ENCODE data around the gene KANK4. TPM values are rescaled to one million over a fixed set of nuclear protein-coding genes. Genes with fewer than 3 reads are reported as not detected.

The KANK4 gene
- polyA plus RNA-seq, 3 donors, result not detected

DNA sequence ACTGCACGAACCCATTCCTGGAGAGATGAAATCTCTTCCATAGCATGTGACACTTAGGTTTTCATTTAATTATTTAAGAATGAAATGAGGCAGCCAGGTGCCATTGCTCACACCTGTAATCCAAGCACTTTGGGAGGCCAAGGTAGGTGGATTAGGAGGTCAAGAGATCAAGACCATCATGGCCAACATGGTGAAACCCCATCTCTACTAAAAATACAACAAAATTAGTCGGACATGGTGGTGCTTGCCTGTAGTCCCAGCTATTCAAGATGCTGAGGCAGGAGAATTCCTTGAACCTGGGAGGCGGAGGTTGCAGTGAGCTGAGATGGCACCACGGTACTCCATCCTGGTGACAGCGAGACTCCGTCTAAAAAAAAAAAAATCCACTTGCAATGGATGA, 106.8 kb downstream of the KANK4 start:
- Mint-ChIP-seq H3K4me3 (no peak overlapping the region), H3K27ac (no peak overlapping the region), H3K36me3 (peaks cover 0 to 2% of the 10 kb centered on the region in 2 donors), H3K27me3 (ENCODE audit: low read depth in 3 of 3) (peaks cover 0 to 5% (median 2%) of the 10 kb centered on the region in 3 donors), H3K9me3 (peaks cover 13 to 40% (median 27%) of the 10 kb centered on the region in 7 donors), H3K4me1 (peaks cover 26% of the 10 kb centered on the region)
- Histone ChIP-seq H2AFZ (ENCODE audit: insufficient read depth, low read depth, low read length, poor library complexity, severe bottlenecking) (no peak overlapping the region), H3K9ac (ENCODE audit: insufficient read depth, low read length, poor library complexity, severe bottlenecking) (no peak overlapping the region), H3K4me3 (replicated peaks in 1 of 3; ENCODE audit: low read depth in 2 of 3, low read length in 3 of 3) (no peak overlapping the region), H3K79me2 (ENCODE audit: insufficient read depth, low read length) (no peaks in the 10 kb centered on the region), H4K20me1 (ENCODE audit: insufficient read depth, low read length) (no peaks in the 10 kb centered on the region), H3K36me3 (replicated peaks in 1 of 2; ENCODE audit: control insufficient read depth in 1 of 2, insufficient read depth in 2 of 2, low read length in 2 of 2) (no peaks in the 10 kb centered on the region), H3K9me3 (replicated peaks in 1 of 2; ENCODE audit: control insufficient read depth in 1 of 2, insufficient read depth in 1 of 2, low read length in 2 of 2) (peaks cover 6 to 7% of the 10 kb centered on the region in 2 donors), H3K27me3 (ENCODE audit: control insufficient read depth in 2 of 2, insufficient read depth in 2 of 2, low read length in 2 of 2) (no peaks in the 10 kb centered on the region), H3K4me2 (replicated peaks; ENCODE audit: extremely low read depth, low read length, poor library complexity, severe bottlenecking) (no peak overlapping the region), H3K4me1 (ENCODE audit: control insufficient read depth in 1 of 2, insufficient read depth in 2 of 2, low read length in 2 of 2) (peaks cover 3 to 25% of the 10 kb centered on the region in 2 donors), H3K27ac (ENCODE audit: low read depth in 1 of 2, low read length in 2 of 2) (no peak overlapping the region)
- WGBS (ENCODE audit: insufficient coverage), result 100% methylated on average over 1 of the region's 6 CpGs
- no peak for DNase-seq
- intact Hi-C loops (cut with micrococcal nuclease), result no loop called here
- TF ChIP-seq, protein P1, sequence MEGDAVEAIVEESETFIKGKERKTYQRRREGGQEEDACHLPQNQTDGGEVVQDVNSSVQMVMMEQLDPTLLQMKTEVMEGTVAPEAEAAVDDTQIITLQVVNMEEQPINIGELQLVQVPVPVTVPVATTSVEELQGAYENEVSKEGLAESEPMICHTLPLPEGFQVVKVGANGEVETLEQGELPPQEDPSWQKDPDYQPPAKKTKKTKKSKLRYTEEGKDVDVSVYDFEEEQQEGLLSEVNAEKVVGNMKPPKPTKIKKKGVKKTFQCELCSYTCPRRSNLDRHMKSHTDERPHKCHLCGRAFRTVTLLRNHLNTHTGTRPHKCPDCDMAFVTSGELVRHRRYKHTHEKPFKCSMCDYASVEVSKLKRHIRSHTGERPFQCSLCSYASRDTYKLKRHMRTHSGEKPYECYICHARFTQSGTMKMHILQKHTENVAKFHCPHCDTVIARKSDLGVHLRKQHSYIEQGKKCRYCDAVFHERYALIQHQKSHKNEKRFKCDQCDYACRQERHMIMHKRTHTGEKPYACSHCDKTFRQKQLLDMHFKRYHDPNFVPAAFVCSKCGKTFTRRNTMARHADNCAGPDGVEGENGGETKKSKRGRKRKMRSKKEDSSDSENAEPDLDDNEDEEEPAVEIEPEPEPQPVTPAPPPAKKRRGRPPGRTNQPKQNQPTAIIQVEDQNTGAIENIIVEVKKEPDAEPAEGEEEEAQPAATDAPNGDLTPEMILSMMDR (IDR thresholded peaks at IDR 0.05), result no peak

DNA sequence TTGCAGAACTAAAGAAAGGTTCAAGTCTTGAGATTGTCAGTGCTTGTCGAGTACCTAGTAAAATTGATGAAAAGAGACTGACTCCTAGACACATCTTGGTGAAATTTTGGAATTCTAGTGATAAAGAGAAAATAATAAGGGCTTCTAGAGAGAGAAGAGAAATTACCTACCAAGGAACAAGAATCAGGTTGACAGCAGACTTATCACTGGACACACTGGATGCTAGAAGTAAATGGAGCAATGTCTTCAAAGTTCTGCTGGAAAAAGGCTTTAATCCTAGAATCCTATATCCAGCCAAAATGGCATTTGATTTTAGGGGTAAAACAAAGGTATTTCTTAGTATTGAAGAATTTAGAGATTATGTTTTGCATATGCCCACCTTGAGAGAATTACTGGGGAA, 108.3 kb downstream of the KANK4 start:
- peaks cover 6 to 7% of the 10 kb centered on the region in 2 donors for H3K9me3 ChIP-seq (replicated peaks in 1 of 2; ENCODE audit: control insufficient read depth in 1 of 2, insufficient read depth in 1 of 2, low read length in 2 of 2)
- H3K4me1 Mint-ChIP-seq, result peaks cover 24% of the 10 kb centered on the region
- WGBS (ENCODE audit: insufficient coverage), result no CpG with 5 or more reads among the region's 1 CpG

More for the DNA sequence above, 108.3 kb downstream of the KANK4 start:
- H3K4me3 Mint-ChIP-seq, result no peak overlapping the region
- H3K27ac Mint-ChIP-seq, result peak overlapping the region in 4 of 7 donors; percentile 73 to 89 (median 82)
- no peak overlapping the region for H3K4me2 ChIP-seq (replicated peaks; ENCODE audit: extremely low read depth, low read length, poor library complexity, severe bottlenecking)
- no peak for DNase-seq
- peaks cover 0 to 3% of the 10 kb centered on the region in 2 donors for H3K36me3 Mint-ChIP-seq
- TF ChIP-seq, protein P1 (IDR thresholded peaks at IDR 0.05), result no peak
- no peaks in the 10 kb centered on the region for H3K27me3 ChIP-seq (ENCODE audit: control insufficient read depth in 2 of 2, insufficient read depth in 2 of 2, low read length in 2 of 2)
- H4K20me1 ChIP-seq (ENCODE audit: insufficient read depth, low read length), result no peaks in the 10 kb centered on the region
- intact Hi-C loops (cut with micrococcal nuclease), result no loop called here
- peaks cover 13 to 39% (median 29%) of the 10 kb centered on the region in 7 donors for H3K9me3 Mint-ChIP-seq
- H3K4me3 ChIP-seq (replicated peaks in 1 of 3; ENCODE audit: low read depth in 2 of 3, low read length in 3 of 3), result no peak overlapping the region
- H3K27me3 Mint-ChIP-seq (ENCODE audit: low read depth in 3 of 3), result peaks cover 0 to 5% (median 2%) of the 10 kb centered on the region in 3 donors
- no peak overlapping the region for H2AFZ ChIP-seq (ENCODE audit: insufficient read depth, low read depth, low read length, poor library complexity, severe bottlenecking)
- H3K36me3 ChIP-seq (replicated peaks in 1 of 2; ENCODE audit: control insufficient read depth in 1 of 2, insufficient read depth in 2 of 2, low read length in 2 of 2), result no peaks in the 10 kb centered on the region
- no peaks in the 10 kb centered on the region for H3K79me2 ChIP-seq (ENCODE audit: insufficient read depth, low read length)
- H3K27ac ChIP-seq (ENCODE audit: low read depth in 1 of 2, low read length in 2 of 2), result peak overlapping the region in 1 of 2 donors; percentile 66
- H3K9ac ChIP-seq (ENCODE audit: insufficient read depth, low read length, poor library complexity, severe bottlenecking), result no peak overlapping the region
- H3K4me1 ChIP-seq (ENCODE audit: control insufficient read depth in 1 of 2, insufficient read depth in 2 of 2, low read length in 2 of 2), result peaks cover 3 to 25% of the 10 kb centered on the region in 2 donors
